Activated B cell treated with CpG ODN at 0.5 μM for 24 hours (primary cell): ENCODE data around the gene NKX2-4. TPM values are rescaled to one million over a fixed set of nuclear protein-coding genes. Genes with fewer than 3 reads are reported as not detected.
"Not testable (repeated sequence)": the region's sequence is repeated elsewhere in the genome, so short reads cannot be mapped to it uniquely, and the experiment has no call there.

Source experiments
- ATAC-seq: fragments of 200-7000 bp; cut with Tn5 transposase; one replicate; pipeline ENCODE4 v1.10.0; 2021; ENCODE audit warnings: low read depth, mild to moderate bottlenecking, moderate library complexity
- CTCF ChIA-PET: fragments of 350-600 bp; sonication (Branson Sonifier 250); formaldehyde crosslinking; loops from one replicate; lab custom pipeline; 2021; ENCODE audit warnings: antibody characterized with exemption; lab: Charles Lee
- POLR2A ChIA-PET: fragments of 350-600 bp; sonication (Branson Sonifier 250); formaldehyde crosslinking; loops from one replicate; lab custom pipeline; 2021; ENCODE audit warnings: antibody characterized with exemption; lab: Charles Lee
- DNase-seq: peaks from one replicate; pipeline ENCODE4 v3.0.0; 2022
- H3K27ac Mint-ChIP-seq: one replicate; pipeline ENCODE4 v1.8.0; 2020; ENCODE audit warnings: mixed read lengths
- H3K27me3 Mint-ChIP-seq: one replicate; pipeline ENCODE4 v1.8.0; 2021; ENCODE audit warnings: mixed read lengths
- H3K36me3 Mint-ChIP-seq: one replicate; pipeline ENCODE4 v1.8.0; 2021; ENCODE audit warnings: low read depth, mixed read lengths
- H3K4me1 Mint-ChIP-seq: one replicate; pipeline ENCODE4 v1.8.0; 2021; ENCODE audit warnings: mixed read lengths
- H3K4me3 Mint-ChIP-seq: one replicate; pipeline ENCODE4 v1.8.0; 2020; ENCODE audit warnings: mild to moderate bottlenecking, mixed read lengths
- H3K9me3 Mint-ChIP-seq: one replicate; pipeline ENCODE4 v1.8.0; 2020; ENCODE audit warnings: mixed read lengths
- CTCF ChIP-seq: fragments of 200-600 bp; IDR thresholded peaks from one replicate; pipeline ENCODE4 v1.8.0; 2022; ENCODE audit warnings: antibody characterized with exemption, mild to moderate bottlenecking
- intact Hi-C: fragments of 100-400 bp; cut with micrococcal nuclease; formaldehyde crosslinking; loops from one replicate; pipeline ENCODE4 v1.15.1; 2024
- total RNA-seq: library from RNA; stranded (reverse); gene quantifications from 2 replicates; pipeline ENCODE4 v1.2.3, GENCODE V29; 2022

Gene NKX2-4
- total RNA-seq, 1 donor from 2014 or later = not detected

- H3K27me3 Mint-ChIP-seq = peaks cover 29% of the 10 kb centered on the region
- intact Hi-C loops = no loop called here
- no peaks in the 10 kb centered on the region for H3K36me3 Mint-ChIP-seq
- H3K4me3 Mint-ChIP-seq = no peak overlapping the region
- no peaks in the 10 kb centered on the region for H3K4me1 Mint-ChIP-seq
- H3K27ac Mint-ChIP-seq = no peak overlapping the region
- DNase-seq (no peak), ATAC-seq (no peak)
- ChIA-PET POLR2A (no interaction called here), CTCF (no interaction called here)
- no peak for TF ChIP-seq CTCF
- H3K9me3 Mint-ChIP-seq = no peaks in the 10 kb centered on the region
Observed at GRCh38 chr20:21433329-21433890, 36.1 kb upstream of the NKX2-4 start.

GRCh38 chr20:21432911-21433310, 35.6 kb upstream of the NKX2-4 start:
- Mint-ChIP-seq H3K27me3 (peaks cover 29% of the 10 kb centered on the region), H3K36me3 (no peaks in the 10 kb centered on the region), H3K4me3 (no peak overlapping the region), H3K9me3 (no peaks in the 10 kb centered on the region), H3K4me1 (no peaks in the 10 kb centered on the region), H3K27ac (no peak overlapping the region)
- no peak for DNase-seq
- POLR2A ChIA-PET = no interaction called here
- CTCF ChIA-PET = no interaction called here
- ATAC-seq = no peak
- intact Hi-C loops = no loop called here
- TF ChIP-seq CTCF = no peak

- ChIA-PET CTCF (no interaction called here), POLR2A (no interaction called here)
- DNase-seq = no peak
Observed at GRCh38 chr20:21430020-21430419, 32.7 kb upstream of the NKX2-4 start.

GRCh38 chr20:21424846-21425245, 27.5 kb upstream of the NKX2-4 start:
- ChIA-PET POLR2A (no interaction called here), CTCF (no interaction called here)
- H3K27ac Mint-ChIP-seq = no peak overlapping the region
- no peak for DNase-seq
- H3K4me1 Mint-ChIP-seq = no peaks in the 10 kb centered on the region
- no peaks in the 10 kb centered on the region for H3K36me3 Mint-ChIP-seq
- intact Hi-C loops = no loop called here
- H3K4me3 Mint-ChIP-seq = no peak overlapping the region
- H3K27me3 Mint-ChIP-seq = peaks cover 2% of the 10 kb centered on the region
- no peak for TF ChIP-seq CTCF
- ATAC-seq = no peak
- H3K9me3 Mint-ChIP-seq = peaks cover 28% of the 10 kb centered on the region

More at GRCh38 chr20:21430020-21430419, 32.7 kb upstream of the NKX2-4 start:
- ATAC-seq = no peak
- no peak for TF ChIP-seq CTCF
- H3K36me3 Mint-ChIP-seq = no peaks in the 10 kb centered on the region
- peaks cover 6% of the 10 kb centered on the region for H3K9me3 Mint-ChIP-seq
- no peak overlapping the region for H3K4me3 Mint-ChIP-seq
- no peaks in the 10 kb centered on the region for H3K4me1 Mint-ChIP-seq
- intact Hi-C loops = no loop called here
- H3K27ac Mint-ChIP-seq = no peak overlapping the region
- H3K27me3 Mint-ChIP-seq = peaks cover 22% of the 10 kb centered on the region

GRCh38 chr20:21423712-21424111, 26.4 kb upstream of the NKX2-4 start:
- H3K27me3 Mint-ChIP-seq, DNase-seq, H3K4me1 Mint-ChIP-seq, H3K4me3 Mint-ChIP-seq, CTCF ChIA-PET, intact Hi-C loops, H3K27ac Mint-ChIP-seq, H3K36me3 Mint-ChIP-seq, POLR2A ChIA-PET, ATAC-seq: not testable (repeated sequence)
- peaks cover 33% of the 10 kb centered on the region for H3K9me3 Mint-ChIP-seq
